AG04450 (cell line): ENCODE results near the gene ISLR2. TPM values are rescaled to one million over a fixed set of nuclear protein-coding genes. Genes with fewer than 3 reads are reported as not detected.
"Not testable (repeated sequence)": the region's sequence is repeated elsewhere in the genome, so short reads cannot be mapped to it uniquely, and the experiment has no call there.

Source experiments
- CTCF ChIA-PET: fragments of 300-600, 350-600 bp; formaldehyde crosslinking; extraction: SDS; loops from one replicate; lab custom pipeline; 2022; ENCODE audit warnings: antibody characterized with exemption, inconsistent platforms; lab: Charles Lee
- POLR2A ChIA-PET: fragments of 350-600 bp; formaldehyde crosslinking; extraction: SDS; loops from one replicate; lab custom pipeline; 2021; ENCODE audit warnings: antibody characterized with exemption, inconsistent platforms; lab: Yijun Ruan, JAX
- DNase-seq: peaks from one replicate; pipeline ENCODE4 v3.0.0-alpha.2; 2011; ENCODE audit warnings: low read depth, low spot score
- H3K27ac ChIP-seq: one replicate; pipeline ENCODE4 v1.5.1; 2012; ENCODE audit warnings: low read depth, low read length, control low read depth
- H3K27me3 ChIP-seq: one replicate; pipeline ENCODE4 v1.6.0; 2012; ENCODE audit warnings: low read length; ENCODE audit not compliant: control insufficient read depth, insufficient read depth
- H3K4me3 ChIP-seq: 2 replicates; pipeline ENCODE4 v1.5.1; 2011; ENCODE audit warnings: mild to moderate bottlenecking, low read depth, low read length, control low read depth
- H3K9me3 ChIP-seq: 2 replicates; pipeline ENCODE4 v1.5.1; 2012; ENCODE audit warnings: low read length; ENCODE audit not compliant: control insufficient read depth, insufficient read depth
- polyA minus RNA-seq: library from RNA; depleted of rRNA, polyadenylated mRNA; stranded (reverse); fragments of >200 nt; gene quantifications from 2 replicates; pipeline ENCODE4 v1.2.3, GENCODE V29; 2011; rRNA and poly(A)+ RNA removed
- polyA plus RNA-seq: library from polyadenylated mRNA; depleted of rRNA; stranded (reverse); fragments of >200 nt; gene quantifications from 2 replicates; pipeline ENCODE4 v1.2.3, GENCODE V29; 2011; rRNA removed
- TF ChIP-seq, protein P1 (sequence below): IDR thresholded peaks from 2 replicates; pipeline ENCODE4 v1.5.1; 2011; ENCODE audit warnings: low read depth, low read length, control low read depth, inconsistent platforms

The ISLR2 gene, protein sequence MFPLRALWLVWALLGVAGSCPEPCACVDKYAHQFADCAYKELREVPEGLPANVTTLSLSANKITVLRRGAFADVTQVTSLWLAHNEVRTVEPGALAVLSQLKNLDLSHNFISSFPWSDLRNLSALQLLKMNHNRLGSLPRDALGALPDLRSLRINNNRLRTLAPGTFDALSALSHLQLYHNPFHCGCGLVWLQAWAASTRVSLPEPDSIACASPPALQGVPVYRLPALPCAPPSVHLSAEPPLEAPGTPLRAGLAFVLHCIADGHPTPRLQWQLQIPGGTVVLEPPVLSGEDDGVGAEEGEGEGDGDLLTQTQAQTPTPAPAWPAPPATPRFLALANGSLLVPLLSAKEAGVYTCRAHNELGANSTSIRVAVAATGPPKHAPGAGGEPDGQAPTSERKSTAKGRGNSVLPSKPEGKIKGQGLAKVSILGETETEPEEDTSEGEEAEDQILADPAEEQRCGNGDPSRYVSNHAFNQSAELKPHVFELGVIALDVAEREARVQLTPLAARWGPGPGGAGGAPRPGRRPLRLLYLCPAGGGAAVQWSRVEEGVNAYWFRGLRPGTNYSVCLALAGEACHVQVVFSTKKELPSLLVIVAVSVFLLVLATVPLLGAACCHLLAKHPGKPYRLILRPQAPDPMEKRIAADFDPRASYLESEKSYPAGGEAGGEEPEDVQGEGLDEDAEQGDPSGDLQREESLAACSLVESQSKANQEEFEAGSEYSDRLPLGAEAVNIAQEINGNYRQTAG
- polyA plus RNA-seq (not detected in 2 replicates), polyA minus RNA-seq (not detected in 2 replicates)

DNA sequence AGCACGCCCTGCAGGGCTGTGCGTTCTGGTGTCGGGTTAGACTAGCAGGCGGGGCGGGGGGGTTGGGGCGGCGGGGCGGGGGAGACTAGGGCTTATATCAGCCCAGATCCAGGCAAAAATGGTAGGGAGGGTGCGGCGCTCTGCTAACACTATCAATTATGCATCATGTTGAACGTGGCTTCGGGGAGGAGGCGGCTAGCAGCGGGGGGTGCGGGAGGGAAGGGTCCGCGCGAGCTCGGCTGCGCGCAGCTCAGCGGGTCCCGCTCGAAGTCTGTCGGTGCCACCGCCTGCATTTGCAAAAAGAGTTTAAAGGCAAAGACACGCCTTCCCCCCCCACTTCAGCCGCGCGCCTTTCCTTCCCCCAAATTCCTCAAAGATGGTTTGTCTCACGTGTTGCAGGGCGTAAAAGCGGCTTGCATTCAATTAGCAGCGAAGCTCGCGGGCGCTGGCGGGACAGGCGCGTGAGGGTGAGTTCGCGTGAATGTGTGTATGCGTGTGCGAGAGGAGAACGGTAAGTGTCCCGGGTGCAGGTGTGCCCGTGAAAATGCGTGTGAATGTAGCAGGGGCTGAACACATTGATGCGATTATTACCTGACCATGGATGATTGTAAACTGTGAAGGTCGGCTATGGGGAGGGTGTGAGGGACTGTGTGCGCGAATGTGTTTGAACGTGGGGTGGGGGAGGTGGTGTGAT is at the start of gene ISLR2:
ISLR2 (plus strand) TSS at position 432 of the 694 bp plus-strand sequence. CDS start 2,169 bp downstream, outside the sequence.
- Histone ChIP-seq H3K27me3 (peaks cover 87% of the 10 kb centered on the region), H3K4me3 (no peak within 1 kb of the TSS), H3K9me3 (peaks cover 24% of the 10 kb centered on the region), H3K27ac (no peak within 1 kb of the TSS)
- TF ChIP-seq, protein P1, sequence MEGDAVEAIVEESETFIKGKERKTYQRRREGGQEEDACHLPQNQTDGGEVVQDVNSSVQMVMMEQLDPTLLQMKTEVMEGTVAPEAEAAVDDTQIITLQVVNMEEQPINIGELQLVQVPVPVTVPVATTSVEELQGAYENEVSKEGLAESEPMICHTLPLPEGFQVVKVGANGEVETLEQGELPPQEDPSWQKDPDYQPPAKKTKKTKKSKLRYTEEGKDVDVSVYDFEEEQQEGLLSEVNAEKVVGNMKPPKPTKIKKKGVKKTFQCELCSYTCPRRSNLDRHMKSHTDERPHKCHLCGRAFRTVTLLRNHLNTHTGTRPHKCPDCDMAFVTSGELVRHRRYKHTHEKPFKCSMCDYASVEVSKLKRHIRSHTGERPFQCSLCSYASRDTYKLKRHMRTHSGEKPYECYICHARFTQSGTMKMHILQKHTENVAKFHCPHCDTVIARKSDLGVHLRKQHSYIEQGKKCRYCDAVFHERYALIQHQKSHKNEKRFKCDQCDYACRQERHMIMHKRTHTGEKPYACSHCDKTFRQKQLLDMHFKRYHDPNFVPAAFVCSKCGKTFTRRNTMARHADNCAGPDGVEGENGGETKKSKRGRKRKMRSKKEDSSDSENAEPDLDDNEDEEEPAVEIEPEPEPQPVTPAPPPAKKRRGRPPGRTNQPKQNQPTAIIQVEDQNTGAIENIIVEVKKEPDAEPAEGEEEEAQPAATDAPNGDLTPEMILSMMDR: no peak
- no peak for DNase-seq
- ChIA-PET CTCF (interaction anchor here (0.6 to 3.7 kb wide), 3 partner anchors 40 to 178 kb away, joined by 7 to 58 read pairs (median 9); no protein-coding TSS in a partner anchor), POLR2A (no interaction called here)

- DNase-seq, H3K27ac ChIP-seq, H3K9me3 ChIP-seq, POLR2A ChIA-PET, H3K4me3 ChIP-seq, H3K27me3 ChIP-seq, CTCF ChIA-PET: not testable (repeated sequence)
These were observed 47.9 kb upstream of the ISLR2 start, which contains the start of gene GOLGA6A for GRCh38 chr15:74082450-74082849. Gene GOLGA6A, minus strand, starts transcription at chr15:74082550. Its CDS starts 41 bp downstream, at chr15:74082509.

- DNase-seq, H3K27me3 ChIP-seq, CTCF ChIA-PET, H3K27ac ChIP-seq, POLR2A ChIA-PET, H3K9me3 ChIP-seq, H3K4me3 ChIP-seq: not testable (repeated sequence)
These were observed 35.8 kb upstream of the ISLR2 start for GRCh38 chr15:74094567-74094966.

DNA sequence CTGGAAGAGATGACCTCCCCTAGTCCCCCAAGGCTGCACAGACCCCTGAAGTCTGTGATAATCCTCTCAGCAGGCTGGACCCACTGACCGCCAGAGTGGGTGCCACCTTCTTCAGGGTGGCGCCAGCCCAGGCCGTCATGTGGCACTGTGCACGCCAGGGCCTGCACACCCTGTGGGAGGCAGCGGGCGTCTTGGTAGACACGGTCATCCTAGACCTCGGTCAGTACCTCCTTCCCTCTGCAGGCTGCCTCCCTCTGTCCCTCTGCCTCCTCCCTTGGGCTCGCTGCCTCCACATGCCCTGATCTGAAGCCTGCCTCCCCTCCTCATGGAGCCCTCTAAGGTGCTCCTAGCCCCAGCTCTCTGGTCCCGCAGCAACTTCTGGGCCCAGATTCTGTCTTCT is 34.8 kb upstream of the ISLR2 start:
- CTCF ChIA-PET, H3K9me3 ChIP-seq, H3K27me3 ChIP-seq, POLR2A ChIA-PET, DNase-seq, H3K4me3 ChIP-seq, H3K27ac ChIP-seq: not testable (repeated sequence)

GRCh38 chr15:74096753-74097474 is 33.5 kb upstream of the ISLR2 start:
- POLR2A ChIA-PET, DNase-seq, H3K27ac ChIP-seq, H3K27me3 ChIP-seq, CTCF ChIA-PET, H3K4me3 ChIP-seq, H3K9me3 ChIP-seq: not testable (repeated sequence)

GRCh38 chr15:74099963-74100733 is 30.2 kb upstream of the ISLR2 start:
- POLR2A ChIA-PET, H3K27me3 ChIP-seq, CTCF ChIA-PET, H3K9me3 ChIP-seq, H3K27ac ChIP-seq: not testable (repeated sequence)
- peak; percentile 75 for DNase-seq
- peak overlapping the region; percentile 49 for H3K4me3 ChIP-seq
